ENCODE data around the gene CAPN1. TPM values are rescaled to one million over a fixed set of nuclear protein-coding genes. Genes with fewer than 3 reads are reported as not detected.

CAPN1 gene
- total and polyA plus RNA-seq, 9 of the 15 experiments (the other 6 are each of a cell fraction or from before 2014, with no cell fraction given) = 3.5 to 199 (median 61.6) TPM

DNA sequence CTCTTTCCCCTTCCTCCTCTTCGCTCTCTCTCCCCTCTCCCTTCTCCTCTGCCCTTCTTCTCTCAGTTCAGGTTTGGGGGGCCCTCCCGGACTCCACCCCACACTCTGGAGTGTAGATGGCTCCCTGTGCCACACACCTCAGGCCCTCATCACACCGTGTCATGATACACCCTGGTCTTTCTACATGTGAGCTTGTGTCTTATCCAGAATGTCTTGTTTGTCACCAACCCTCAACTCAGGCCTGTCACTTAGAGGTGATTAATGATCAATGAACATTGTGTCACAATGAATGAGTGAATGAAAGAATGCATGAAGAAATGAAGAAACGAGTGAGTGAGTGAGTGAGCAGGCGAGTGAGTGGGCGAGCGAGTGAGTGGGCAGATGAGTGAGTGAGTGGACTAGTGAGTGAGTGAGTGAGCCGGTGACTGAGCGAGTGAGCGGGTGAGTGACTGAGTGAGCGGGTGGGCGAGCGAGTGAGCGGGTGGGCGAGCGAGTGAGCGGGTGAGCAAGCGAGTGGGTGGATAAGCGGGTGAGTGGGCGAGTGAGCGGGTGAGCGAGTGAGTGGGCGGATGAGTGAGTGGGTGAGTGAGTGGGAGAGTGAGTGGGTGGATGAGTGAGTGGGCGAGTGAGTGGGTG is 33.8 kb downstream of the CAPN1 start:
- in situ Hi-C loops (cut with MboI) = no loop called here
- H4K20me1 ChIP-seq (replicated peaks; ENCODE audit: control insufficient read depth, insufficient read depth, low read length) = no peaks in the 10 kb centered on the region
- FAIRE-seq = no peak
- intact Hi-C loops (cut with micrococcal nuclease) = no loop called here
- H3K9ac ChIP-seq (ENCODE audit: insufficient read depth in 1 of 2, low read depth in 2 of 2, low read length in 2 of 2) = no peak overlapping the region
- ChIA-PET POLR2A (interaction anchor here (0.6 to 2.1 kb wide), 6 partner anchors 7 to 209 kb away, joined by 3 to 10 read pairs (median 4); partner anchors contain the start of gene DPF2), CTCF (ENCODE audit: low intra/inter-chr PET ratio) (no interaction called here)
- no peak overlapping the region for H3K4me2 ChIP-seq (ENCODE audit: insufficient read depth, low read length)
- peaks cover 22 to 55% of the 10 kb centered on the region in 2 experiments for H3K4me1 ChIP-seq (replicated peaks in 1 of 2; ENCODE audit: control insufficient read depth in 2 of 2, insufficient read depth in 2 of 2, low read length in 2 of 2)
- no TSS peak for BruUV-seq (replicated peaks)
- H3K36me3 ChIP-seq (ENCODE audit: control insufficient read depth, insufficient read depth, low read length) = peaks cover 15% of the 10 kb centered on the region; the same call in 1 of the 3 replicates
- no peaks in the 10 kb centered on the region for H3K9me3 ChIP-seq (replicated peaks; ENCODE audit: control insufficient read depth, insufficient read depth, low read depth, low read length)
- no peak for ATAC-seq
- no peak overlapping the region for H2AFZ ChIP-seq (ENCODE audit: low read depth, low read length)
- no peaks in the 10 kb centered on the region for H3K27me3 ChIP-seq (ENCODE audit: control insufficient read depth in 2 of 2, insufficient read depth in 2 of 2, low read length in 2 of 2)
- peaks cover 2% of the 10 kb centered on the region for H3K9me1 ChIP-seq (ENCODE audit: control insufficient read depth, insufficient read depth, low read length)
- H3K27ac ChIP-seq (ENCODE audit: extremely low read depth, low read depth, low read length) = peak overlapping the region; percentile 48; the same call in 2 of the 3 replicates
- 73% methylated on average over 18 of the region's 24 CpGs for WGBS (ENCODE audit: insufficient coverage, low coverage, missing lambda C conversion rate)
- peak in 3 of 4 experiments; percentile 19 to 35 (median 24) for DNase-seq (ENCODE audit: extremely low read depth in 1 of 4, low spot score in 3 of 4)
- H3K4me3 ChIP-seq = no peak overlapping the region
- no peaks in the 10 kb centered on the region for H3K79me2 ChIP-seq (ENCODE audit: control insufficient read depth, insufficient read depth, low read length)
- TF ChIP-seq CEBPG (CRISPR knock-in tag; IDR thresholded peaks at IDR 0.05) = peak; percentile 63
- no peak for TF ChIP-seq CEBPG (tag; conservative IDR thresholded peaks at IDR 0.05 in 1 of 2, IDR thresholded peaks at IDR 0.05 in 1 of 2)
- TF ChIP-seq ZFPM2 (CRISPR knock-in tag; IDR thresholded peaks at IDR 0.05) = no peak
- peak; percentile 96 for TF ChIP-seq PKNOX1 (IDR thresholded peaks at IDR 0.05)
- TF ChIP-seq ZNF143 (CRISPR knock-in tag; IDR thresholded peaks at IDR 0.05) = peak; percentile 34; the same call in 1 of the 2 replicates
- TF ChIP-seq ZNF24 (IDR thresholded peaks at IDR 0.05) = peak; percentile 98
- TF ChIP-seq, protein P1, sequence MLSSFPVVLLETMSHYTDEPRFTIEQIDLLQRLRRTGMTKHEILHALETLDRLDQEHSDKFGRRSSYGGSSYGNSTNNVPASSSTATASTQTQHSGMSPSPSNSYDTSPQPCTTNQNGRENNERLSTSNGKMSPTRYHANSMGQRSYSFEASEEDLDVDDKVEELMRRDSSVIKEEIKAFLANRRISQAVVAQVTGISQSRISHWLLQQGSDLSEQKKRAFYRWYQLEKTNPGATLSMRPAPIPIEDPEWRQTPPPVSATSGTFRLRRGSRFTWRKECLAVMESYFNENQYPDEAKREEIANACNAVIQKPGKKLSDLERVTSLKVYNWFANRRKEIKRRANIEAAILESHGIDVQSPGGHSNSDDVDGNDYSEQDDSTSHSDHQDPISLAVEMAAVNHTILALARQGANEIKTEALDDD (IDR thresholded peaks at IDR 0.05) = peak; percentile 89
- peak; percentile 93 for TF ChIP-seq MEIS2 (IDR thresholded peaks at IDR 0.05; ENCODE audit: partially characterized antibody)
- TF ChIP-seq TRIM24 (IDR thresholded peaks at IDR 0.05) = peak; percentile 94 to 99; a peak in 3 of 4 replicates
- peak; percentile 42; the same call in 1 of the 2 replicates for TF ChIP-seq LEF1 (IDR thresholded peaks at IDR 0.05)
- TF ChIP-seq TAF15 (IDR thresholded peaks at IDR 0.05; ENCODE audit: low read depth, low read length) = no peak
- peak; percentile 37; the same call in 1 of the 2 replicates for TF ChIP-seq MTA1 (IDR thresholded peaks at IDR 0.05; ENCODE audit: borderline replicate concordance)
- TF ChIP-seq, protein P2, sequence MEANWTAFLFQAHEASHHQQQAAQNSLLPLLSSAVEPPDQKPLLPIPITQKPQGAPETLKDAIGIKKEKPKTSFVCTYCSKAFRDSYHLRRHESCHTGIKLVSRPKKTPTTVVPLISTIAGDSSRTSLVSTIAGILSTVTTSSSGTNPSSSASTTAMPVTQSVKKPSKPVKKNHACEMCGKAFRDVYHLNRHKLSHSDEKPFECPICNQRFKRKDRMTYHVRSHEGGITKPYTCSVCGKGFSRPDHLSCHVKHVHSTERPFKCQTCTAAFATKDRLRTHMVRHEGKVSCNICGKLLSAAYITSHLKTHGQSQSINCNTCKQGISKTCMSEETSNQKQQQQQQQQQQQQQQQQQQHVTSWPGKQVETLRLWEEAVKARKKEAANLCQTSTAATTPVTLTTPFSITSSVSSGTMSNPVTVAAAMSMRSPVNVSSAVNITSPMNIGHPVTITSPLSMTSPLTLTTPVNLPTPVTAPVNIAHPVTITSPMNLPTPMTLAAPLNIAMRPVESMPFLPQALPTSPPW (CRISPR knock-in tag; IDR thresholded peaks at IDR 0.05) = no peak
- 0 out of 2 replicates have a peak, but pooled peaks have one; percentile 15 for TF ChIP-seq MAX (CRISPR knock-in tag; IDR thresholded peaks at IDR 0.05)
- no peak for TF ChIP-seq ASH1L (IDR thresholded peaks at IDR 0.05; ENCODE audit: borderline replicate concordance, low read depth, partially characterized antibody)
- peak in 1 of 2 experiments; percentile 53; a peak in 1 of 4 replicates for TF ChIP-seq HDAC1 (IDR thresholded peaks at IDR 0.05)
- peak; percentile 66; the same call in 1 of the 2 replicates for TF ChIP-seq ATF3 (IDR thresholded peaks at IDR 0.05)
- TF ChIP-seq ATF3 (CRISPR knock-in tag; conservative IDR thresholded peaks at IDR 0.05) = no peak
- TF ChIP-seq CEBPB (tag; IDR thresholded peaks at IDR 0.05) = peak; percentile 65

Data from K562 (cell line).